IPS-18c (cell line): ENCODE data around the gene CNKSR2.
"Not testable (repeated sequence)": the region's sequence is repeated elsewhere in the genome, so short reads cannot be mapped to it uniquely, and the experiment has no call there.

ENCODE experiments used
- H3K4me3 ChIP-seq: 2 replicates; pipeline ENCODE4 v1.7.0; 2013; ENCODE audit warnings: low read depth, mild to moderate bottlenecking, low read length, moderate library complexity; ENCODE audit not compliant: insufficient read depth
- H3K9me3 ChIP-seq: one replicate; pipeline ENCODE4 v1.6.1; 2013; ENCODE audit warnings: mild to moderate bottlenecking, low read length, moderate library complexity; ENCODE audit not compliant: control insufficient read depth, insufficient read depth

CNKSR2 gene

DNA sequence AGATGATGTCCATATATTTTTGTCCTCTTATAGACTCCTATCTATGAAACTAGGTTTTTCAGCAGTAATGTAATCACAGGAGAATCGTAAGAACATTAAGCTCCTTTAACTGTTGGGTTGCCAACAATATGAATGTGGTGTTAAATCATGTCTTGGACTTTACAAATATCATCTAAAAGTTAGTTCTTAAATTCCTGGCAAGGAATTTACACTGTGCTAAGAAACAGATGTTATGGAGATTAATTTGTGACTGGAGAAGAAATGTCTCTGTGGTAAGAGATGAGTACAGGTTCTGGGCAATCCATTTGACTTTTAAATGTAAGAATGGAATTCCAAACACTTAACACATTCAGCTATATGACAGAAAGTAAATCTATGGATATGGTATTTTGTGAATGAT, 34.6 kb downstream of the CNKSR2 start:
- no peak overlapping the region for H3K4me3 ChIP-seq
- H3K9me3 ChIP-seq: no peaks in the 10 kb centered on the region

DNA sequence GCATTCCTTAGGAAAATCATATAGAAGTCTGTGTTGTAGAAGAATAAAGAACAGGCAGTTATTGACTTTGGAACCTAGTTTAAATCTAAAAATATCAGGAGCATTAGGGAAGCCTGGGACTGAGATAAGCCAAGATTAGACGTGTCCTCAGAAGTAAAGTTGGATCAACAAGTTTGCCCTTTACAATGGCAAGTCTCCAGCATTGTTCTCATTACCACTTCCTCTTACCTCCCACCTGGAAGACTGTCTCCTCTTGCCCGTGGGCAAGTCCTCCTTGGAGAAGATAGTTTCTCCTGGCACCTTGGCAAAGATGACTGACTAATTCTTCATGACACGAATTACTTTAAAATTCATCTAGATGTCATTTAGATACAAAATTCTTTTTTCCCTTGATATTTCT, 37.8 kb downstream of the CNKSR2 start:
- Histone ChIP-seq H3K9me3 (no peaks in the 10 kb centered on the region), H3K4me3 (no peak overlapping the region)

DNA sequence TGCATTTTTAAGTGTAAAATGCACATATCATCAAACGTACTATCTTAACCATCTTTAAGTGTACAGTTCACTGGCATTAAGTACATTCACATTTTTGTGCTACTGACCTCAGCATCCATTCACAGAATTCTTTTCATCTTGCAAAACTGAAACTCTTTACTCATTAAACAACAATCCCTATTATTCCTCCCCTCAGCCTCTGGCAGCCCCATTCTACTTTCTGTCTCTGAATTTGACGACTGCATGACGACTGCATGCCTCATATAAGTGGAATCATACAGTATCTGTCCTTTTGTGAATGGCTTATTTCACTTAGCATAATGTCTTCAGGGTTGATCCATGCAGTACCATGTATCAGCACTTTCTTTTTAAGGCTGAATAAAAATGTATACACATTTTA, 38.7 kb downstream of the CNKSR2 start:
- no peak overlapping the region for H3K4me3 ChIP-seq

DNA sequence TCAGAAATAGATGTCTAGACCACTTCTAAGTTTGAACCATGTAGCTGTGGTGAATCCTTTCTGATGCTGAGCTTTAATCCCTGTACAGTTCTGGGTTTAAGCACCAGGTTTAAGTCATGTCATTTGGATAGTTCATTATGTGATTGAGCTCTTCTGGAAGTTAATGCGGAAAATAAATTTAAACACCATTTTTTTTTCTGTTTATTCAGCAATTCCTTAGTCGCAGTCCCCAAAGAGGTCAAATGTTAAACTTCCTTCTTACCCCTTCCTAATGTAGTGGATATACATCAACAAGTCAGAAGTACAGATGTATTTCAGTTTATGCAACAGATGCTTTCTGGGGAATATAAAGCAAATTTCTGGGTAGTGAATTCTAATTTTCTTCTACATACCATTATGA, 52.9 kb downstream of the CNKSR2 start:
- H3K4me3 ChIP-seq: no peak overlapping the region

More for the DNA sequence above, 38.7 kb downstream of the CNKSR2 start:
- H3K9me3 ChIP-seq: no peaks in the 10 kb centered on the region

DNA sequence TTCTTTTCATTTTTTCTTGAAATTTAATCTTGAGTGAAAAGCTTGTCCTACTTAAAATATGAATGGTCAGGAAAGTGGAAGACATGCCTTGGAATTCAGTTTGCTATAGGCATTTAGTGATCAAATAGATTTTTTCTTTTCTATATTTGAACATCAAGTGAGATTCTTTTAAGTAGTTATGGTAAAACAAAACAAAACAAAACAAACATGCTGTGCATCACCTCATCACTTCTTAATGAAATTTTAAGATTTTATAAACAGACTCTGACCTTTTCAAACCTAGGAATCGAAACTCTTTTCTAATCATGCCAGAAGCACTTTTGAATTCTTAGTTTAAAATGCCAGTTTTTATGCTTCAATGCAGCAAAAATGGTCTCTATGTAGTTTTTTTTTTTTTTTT, 62.8 kb downstream of the CNKSR2 start:
- Histone ChIP-seq H3K4me3 (no peak overlapping the region), H3K9me3 (no peaks in the 10 kb centered on the region)

More for the DNA sequence above, 52.9 kb downstream of the CNKSR2 start:
- no peaks in the 10 kb centered on the region for H3K9me3 ChIP-seq

DNA sequence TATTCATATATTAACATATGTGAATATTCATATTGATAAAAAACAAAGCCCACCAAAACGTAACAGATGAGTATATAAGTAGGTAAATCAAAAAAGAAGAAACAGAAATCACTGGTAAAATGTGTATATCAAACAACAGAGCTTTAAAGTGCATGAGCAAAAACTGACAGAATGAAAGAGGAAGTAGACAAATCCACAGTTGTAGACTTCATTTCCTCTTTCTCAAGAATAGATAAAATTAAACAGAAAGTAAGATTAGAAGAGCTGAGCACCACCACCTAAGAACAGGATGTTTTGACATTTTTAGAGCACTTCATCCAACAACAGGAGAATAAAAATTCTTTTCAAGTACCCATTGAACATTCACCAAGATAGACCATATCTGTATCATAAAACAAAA, 64.6 kb downstream of the CNKSR2 start:
- Histone ChIP-seq H3K4me3 (no peak overlapping the region), H3K9me3 (no peaks in the 10 kb centered on the region)

DNA sequence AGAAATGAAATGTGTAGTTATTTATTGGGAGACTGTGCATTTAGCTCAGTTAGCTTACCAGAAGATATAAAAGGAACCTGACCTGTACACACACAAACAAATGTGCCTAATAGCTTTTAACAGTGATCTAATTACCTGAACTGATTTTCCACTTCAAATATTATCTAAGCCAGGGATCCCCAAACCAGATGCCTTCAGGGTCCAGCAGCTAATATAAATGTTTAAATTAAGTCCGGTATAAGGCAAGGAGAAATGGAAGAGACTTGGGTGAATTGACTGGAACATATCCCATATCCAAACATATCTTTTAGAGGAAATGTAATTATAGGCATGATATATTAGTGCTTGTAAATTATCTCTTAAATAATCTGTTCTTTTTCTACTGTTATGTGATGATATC, 66.7 kb downstream of the CNKSR2 start:
- H3K9me3 ChIP-seq: no peaks in the 10 kb centered on the region

DNA sequence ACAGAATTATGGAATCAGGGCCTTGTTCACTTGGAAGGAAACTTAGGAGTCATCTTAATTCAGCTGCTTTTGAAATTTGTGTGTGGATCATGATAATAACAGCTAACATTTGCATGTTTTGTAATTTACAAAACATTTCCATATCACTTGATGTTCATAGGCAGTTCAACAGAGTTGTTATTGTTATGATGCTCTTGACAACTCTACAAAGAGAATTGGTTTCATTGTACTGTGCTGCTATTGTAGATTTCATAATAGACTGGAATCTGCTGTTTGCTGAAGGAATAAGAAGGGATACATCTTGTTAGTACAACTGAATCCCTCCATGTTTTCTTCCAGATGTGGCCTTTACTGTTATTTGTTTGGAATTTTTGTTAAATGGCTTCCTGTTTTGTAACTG, 83.5 kb downstream of the CNKSR2 start:
- no peak overlapping the region for H3K4me3 ChIP-seq
- H3K9me3 ChIP-seq: no peaks in the 10 kb centered on the region

More for the DNA sequence above, 66.7 kb downstream of the CNKSR2 start:
- H3K4me3 ChIP-seq: no peak overlapping the region

DNA sequence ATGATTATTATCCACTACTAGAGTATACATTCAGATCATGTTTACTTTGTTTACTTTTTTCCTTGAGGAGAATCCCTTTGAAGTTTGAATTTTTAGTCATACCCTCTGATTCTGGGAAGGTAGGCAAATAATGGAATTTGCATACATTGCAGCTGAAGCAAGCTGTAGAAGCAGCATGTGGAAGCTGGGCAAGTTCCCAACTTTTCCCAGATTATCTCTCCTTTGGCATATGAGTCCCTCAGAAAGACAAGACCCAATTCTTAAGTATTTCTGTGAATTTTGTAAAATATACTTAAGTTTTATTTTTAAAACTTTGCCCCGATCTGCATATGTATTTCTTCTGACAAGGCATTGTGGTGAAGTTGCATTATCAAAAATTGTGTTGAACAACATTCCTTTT, 94.9 kb downstream of the CNKSR2 start:
- H3K4me3 ChIP-seq: no peak overlapping the region
- no peaks in the 10 kb centered on the region for H3K9me3 ChIP-seq

DNA sequence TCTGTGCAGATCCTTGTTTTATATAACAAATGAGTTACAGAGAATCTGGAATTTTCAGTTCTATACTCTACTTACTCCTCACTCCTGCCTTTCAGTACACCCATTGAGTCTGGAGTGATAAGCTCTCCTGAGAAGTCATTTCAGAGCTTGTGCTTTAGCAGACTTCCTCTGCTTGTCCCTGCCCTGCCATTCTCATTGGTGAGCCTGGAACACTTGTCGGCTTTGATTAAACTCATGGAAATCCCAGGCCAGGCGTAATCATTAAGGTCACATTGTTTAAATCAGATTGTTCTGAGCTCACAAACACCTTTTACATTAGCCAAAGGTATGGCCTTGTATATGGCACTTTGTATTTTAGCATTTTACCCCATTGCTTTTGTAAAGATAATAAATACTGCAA, 102.7 kb downstream of the CNKSR2 start:
- no peaks in the 10 kb centered on the region for H3K9me3 ChIP-seq
- no peak overlapping the region for H3K4me3 ChIP-seq

DNA sequence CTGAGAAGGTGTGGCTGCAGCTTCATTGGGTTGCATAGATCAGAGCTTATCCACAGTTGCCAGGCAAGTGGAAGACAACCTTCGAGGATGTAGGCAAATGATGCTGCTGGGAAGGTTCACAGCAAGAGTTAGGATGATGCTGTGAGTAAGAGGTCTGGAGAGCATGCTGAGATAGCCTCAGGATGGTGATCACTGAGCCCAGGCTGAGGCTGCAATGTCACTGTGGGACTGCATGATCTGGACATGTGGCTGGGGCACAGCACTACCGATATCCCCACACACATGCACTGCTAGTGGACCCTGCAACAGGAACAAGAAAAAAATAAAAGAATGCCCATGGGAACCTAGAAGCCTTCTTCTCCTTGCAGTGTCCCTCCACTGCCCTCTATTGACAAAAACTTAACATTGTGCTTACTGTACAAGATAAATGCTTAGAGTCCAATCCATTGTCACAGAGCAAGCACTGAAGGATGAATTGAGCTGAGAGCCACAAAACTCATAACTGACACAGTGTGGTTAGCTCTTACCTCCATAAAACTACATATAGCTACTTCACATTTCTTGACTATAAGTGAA, 105.6 kb downstream of the CNKSR2 start:
- no peaks in the 10 kb centered on the region for H3K9me3 ChIP-seq
- no peak overlapping the region for H3K4me3 ChIP-seq

DNA sequence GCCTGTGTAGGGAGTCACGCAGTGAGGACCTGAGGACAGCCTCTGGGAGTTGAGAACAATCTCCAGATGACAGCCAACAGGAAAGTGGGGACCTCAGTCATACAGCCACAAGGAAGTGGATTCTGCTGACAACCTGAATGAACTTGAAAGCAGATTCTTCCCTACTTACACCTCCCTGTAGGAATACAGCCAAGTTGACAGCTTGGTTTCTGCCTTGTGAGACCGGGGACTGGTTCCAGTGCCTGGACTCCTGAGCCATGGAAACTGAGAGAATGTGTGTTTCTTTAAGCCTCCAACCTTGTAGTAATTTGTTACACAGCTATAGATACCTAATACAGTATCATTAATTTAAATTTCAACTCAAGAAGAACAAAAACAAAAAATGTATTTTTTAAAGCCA, 107.5 kb downstream of the CNKSR2 start:
- H3K9me3 ChIP-seq: no peaks in the 10 kb centered on the region
- H3K4me3 ChIP-seq: no peak overlapping the region

DNA sequence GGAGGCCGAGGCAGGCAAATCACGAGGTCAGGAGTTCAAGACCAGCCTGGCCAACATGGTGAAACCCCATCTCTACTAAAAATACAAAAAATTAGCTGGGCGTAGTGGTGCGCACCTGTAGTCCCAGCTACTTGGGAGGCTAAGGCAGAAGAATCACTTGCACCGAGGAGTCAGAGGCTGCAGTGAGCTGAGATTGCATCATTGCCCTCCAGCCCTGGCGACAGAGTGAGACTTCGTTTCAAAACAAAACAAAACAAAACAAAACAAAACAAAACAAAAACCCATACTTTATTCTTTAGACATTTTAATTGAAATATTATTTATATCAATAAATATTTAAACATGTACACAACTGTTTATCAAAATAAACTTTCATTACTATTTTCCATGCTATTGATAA, 109.8 kb downstream of the CNKSR2 start:
- not testable (repeated sequence) for H3K9me3 ChIP-seq

DNA sequence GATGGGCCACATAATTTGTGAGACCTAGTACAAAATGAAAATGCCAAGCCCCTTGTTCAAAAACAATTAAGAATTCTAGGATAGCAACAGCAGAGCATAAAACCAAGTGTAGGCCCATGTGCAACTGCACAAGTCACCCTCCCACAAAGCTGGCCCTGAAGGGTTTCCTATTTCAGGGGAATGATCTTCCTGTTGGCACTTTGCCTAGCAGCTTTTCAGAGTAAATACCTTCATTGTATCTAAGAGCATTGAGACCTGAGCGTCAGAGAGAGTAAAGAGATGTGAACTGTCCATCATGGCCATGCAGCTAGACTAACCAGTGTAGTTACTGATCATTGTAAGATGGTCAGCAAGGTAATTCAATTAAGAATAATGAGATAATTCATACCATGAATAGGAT, 113.6 kb downstream of the CNKSR2 start:
- H3K4me3 ChIP-seq: no peak overlapping the region
- no peaks in the 10 kb centered on the region for H3K9me3 ChIP-seq

More for the DNA sequence above, 109.8 kb downstream of the CNKSR2 start:
- not testable (repeated sequence) for H3K4me3 ChIP-seq

DNA sequence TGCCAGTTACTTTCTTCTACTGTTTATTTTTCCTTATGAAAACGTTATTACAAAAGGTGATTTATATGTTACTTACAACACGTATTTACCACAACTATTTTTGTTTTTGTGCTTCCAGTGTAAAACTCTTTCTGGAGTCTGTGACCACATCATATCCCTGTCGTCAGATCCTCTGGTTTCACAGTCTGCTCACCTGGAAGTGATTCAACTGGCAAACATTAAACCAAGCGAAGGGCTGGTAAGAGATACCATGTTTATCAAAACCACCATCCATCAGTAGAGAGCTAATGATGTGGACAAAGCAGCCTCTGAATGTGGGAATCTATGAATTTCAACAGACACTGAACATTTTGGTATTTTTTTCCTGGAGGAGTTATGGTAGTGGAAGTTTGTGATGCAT, 116.1 kb downstream of the CNKSR2 start:
- H3K4me3 ChIP-seq: no peak overlapping the region
- no peaks in the 10 kb centered on the region for H3K9me3 ChIP-seq

DNA sequence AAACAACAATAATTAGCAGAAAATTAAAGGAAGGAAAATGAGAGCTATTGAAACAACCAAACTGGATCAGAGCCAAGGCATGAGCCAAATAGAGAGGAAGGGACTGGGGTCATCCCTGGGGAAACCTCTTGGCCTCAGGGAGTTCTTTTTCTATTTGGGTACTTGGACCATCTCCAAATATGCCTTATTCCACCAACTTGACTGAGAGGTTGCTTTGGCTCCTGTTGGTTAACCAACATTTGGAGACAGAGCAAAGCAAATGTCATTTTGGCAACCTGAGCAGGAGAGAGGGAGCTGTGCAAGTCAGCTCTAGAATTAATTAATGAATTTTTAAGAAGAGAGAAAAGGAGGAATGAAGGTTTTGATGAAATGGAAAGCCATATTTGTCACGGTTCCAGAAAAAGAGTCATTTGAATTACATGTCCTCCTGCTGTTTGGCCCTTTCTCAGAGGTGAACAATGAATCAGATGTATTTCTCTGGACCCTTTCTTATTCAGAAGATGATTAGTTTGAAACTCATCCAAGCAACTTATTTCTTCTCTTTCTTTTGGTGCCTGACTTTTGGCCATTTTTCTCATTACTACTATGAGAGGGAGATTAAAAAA, 119.1 kb downstream of the CNKSR2 start:
- Histone ChIP-seq H3K4me3 (no peak overlapping the region), H3K9me3 (no peaks in the 10 kb centered on the region)

DNA sequence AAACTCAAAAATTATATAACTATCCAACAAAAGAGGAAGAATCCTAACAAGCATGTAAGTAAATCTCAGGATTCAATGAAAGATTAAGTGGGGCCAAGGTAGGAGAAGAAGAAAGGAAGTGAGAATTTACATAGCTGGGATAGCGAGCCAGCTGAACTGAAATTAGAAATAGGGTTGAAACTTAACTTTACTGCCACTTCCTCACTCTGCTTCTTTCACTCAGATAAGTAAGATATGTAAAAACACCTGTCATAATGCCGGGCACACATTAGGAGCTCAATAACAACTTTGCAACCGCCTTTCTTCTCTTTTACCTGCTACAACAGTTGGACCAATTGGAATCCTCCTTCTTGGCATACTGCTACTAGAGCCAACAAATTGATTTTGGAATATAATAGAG, 129.4 kb downstream of the CNKSR2 start:
- Histone ChIP-seq H3K9me3 (no peaks in the 10 kb centered on the region), H3K4me3 (no peak overlapping the region)

DNA sequence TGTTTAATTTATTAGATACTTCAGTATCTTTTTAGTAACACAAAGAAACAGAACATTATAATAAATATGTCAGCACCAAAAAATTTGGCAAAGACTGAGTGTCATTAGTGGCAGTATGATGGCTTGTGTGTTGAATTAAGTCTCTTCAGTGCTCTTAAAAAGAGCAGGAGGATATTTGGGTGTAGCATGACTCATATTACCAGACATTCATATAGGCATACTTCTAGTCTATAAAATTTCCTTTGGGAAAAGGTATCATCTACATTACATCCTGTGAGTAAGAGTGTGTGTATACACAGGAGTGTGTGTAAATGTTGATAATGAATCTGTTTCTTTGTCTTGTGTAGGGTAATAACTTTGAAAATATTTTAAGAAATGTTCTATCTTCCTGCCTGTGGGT, 135.7 kb downstream of the CNKSR2 start:
- no peaks in the 10 kb centered on the region for H3K9me3 ChIP-seq

DNA sequence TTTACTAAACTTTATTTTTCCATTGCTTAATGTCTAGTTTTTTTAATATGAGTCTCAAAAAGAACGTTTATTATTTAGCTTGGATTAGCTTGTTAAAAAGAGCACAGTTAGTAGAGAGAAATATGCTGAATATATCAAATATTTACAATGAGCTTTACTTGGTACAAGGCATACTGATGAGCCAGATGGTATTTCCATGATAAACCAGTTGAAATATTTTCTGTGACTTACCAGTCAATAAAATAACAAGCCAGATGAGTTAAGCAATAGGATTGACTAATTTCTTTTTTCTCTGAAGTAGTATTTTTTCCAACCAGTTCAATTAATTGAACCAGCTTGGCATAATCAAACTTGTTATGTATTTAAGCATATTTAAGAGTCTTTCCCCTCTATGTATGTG, 149.8 kb downstream of the CNKSR2 start:
- Histone ChIP-seq H3K9me3 (no peaks in the 10 kb centered on the region), H3K4me3 (no peak overlapping the region)

More for the DNA sequence above, 135.7 kb downstream of the CNKSR2 start:
- no peak overlapping the region for H3K4me3 ChIP-seq
